B cell (primary cell): ENCODE measurements around the gene IGFN1.

ENCODE experiments used
- CTCF ChIP-seq: fragments of 200-600 bp; IDR thresholded peaks from one replicate; pipeline ENCODE4 v1.8.0; 2022; ENCODE audit warnings: antibody characterized with exemption, mild to moderate bottlenecking
- EZH2 ChIP-seq: IDR thresholded peaks from 2 replicates; pipeline ENCODE4 v1.6.1; 2012; ENCODE audit warnings: borderline replicate concordance, low read depth, mild to moderate bottlenecking, moderate library complexity, low read length; ENCODE audit not compliant: insufficient read depth, poor library complexity, severe bottlenecking

GRCh38 chr1:201163707-201164106 lies 26.9 kb upstream of the IGFN1 start:
- TF ChIP-seq CTCF (no peak), EZH2 (no peak)
